ENCODE data around the gene PRKAG1.

DNA sequence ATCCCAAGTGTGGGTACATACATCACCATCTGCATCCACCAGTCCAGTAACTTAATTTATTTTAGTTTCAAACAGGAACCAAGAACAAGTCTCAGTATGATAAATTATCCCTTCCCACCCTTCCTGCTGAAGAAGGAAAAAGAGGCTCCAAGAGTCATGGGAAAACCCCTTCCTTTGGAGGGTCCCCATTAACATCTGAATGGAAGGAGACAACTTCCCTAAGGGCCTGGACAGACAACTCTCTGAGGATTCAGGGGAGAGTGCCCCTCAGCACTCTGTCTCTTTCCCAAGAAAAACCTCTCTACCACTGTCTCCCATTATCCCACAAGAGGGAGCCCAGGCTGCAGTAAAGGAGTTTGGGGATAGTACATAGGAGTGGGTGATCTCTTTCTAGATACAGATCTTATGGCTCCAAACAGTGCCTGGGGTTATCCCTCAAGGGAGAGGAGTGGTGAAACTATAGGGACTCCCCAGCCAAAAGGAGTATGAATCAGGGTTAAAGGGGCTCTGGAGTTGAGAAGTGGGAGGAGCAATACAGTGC is 53.2 kb downstream of the PRKAG1 start:
- TF ChIP-seq CTCF (IDR thresholded peaks at IDR 0.05; ENCODE audit: low read depth, low read length) (no peak; the same call in 1 of the 2 replicates), EZH2phosphoT487 (IDR thresholded peaks at IDR 0.05; ENCODE audit: low read depth) (no peak)

Measured in OCI-LY3 (cell line).